T-helper 17 cell (primary cell): ENCODE data around the gene EPPIN. TPM values are rescaled to one million over a fixed set of nuclear protein-coding genes. Genes with fewer than 3 reads are reported as not detected.
"Not testable (repeated sequence)": the region's sequence is repeated elsewhere in the genome, so short reads cannot be mapped to it uniquely, and the experiment has no call there.

Experiments
- ATAC-seq: fragments of 150-1000 bp; cut with Tn5 transposase; 2 replicates; pipeline ENCODE4 v1.10.0; 2021; ENCODE audit warnings: mild to moderate bottlenecking, moderate library complexity
- DNase-seq, 3 donors: peaks; one replicate each; pipeline versions ENCODE4 v3.0.0 to v3.0.0-alpha.2; 2020 to 2021
- H3K9me3 ChIP-seq: one replicate; pipeline ENCODE4 v1.7.0; 2013; ENCODE audit warnings: low read length, mild to moderate bottlenecking; ENCODE audit not compliant: control insufficient read depth, poor library complexity, severe bottlenecking
- H3K27ac Mint-ChIP-seq: one replicate; pipeline ENCODE4 v1.8.0; 2022; ENCODE audit warnings: mild to moderate bottlenecking, moderate library complexity, mixed read lengths
- H3K27me3 Mint-ChIP-seq: one replicate; pipeline ENCODE4 v1.8.0; 2022; ENCODE audit warnings: mixed read lengths
- H3K36me3 Mint-ChIP-seq: one replicate; pipeline ENCODE4 v1.8.0; 2022; ENCODE audit warnings: low read depth, mixed read lengths
- H3K4me1 Mint-ChIP-seq: one replicate; pipeline ENCODE4 v1.8.0; 2022; ENCODE audit warnings: mild to moderate bottlenecking, mixed read lengths
- H3K4me3 Mint-ChIP-seq: one replicate; pipeline ENCODE4 v1.8.0; 2022; ENCODE audit warnings: mild to moderate bottlenecking, moderate library complexity, mixed read lengths
- total RNA-seq, 4 donors: library from RNA in 2 of 4; stranded (reverse) in 2 of 4; gene quantifications; one replicate each; pipeline ENCODE4 v1.2.3 and lab custom pipeline; 2022 to 2026

Gene EPPIN
- total RNA-seq, 2 donors from 2014 or later: not detected

GRCh38 chr20:45569650-45570049 lies 22.4 kb upstream of the EPPIN start:
- not testable (repeated sequence) for ATAC-seq, H3K36me3 Mint-ChIP-seq, H3K4me3 Mint-ChIP-seq, H3K4me1 Mint-ChIP-seq, H3K9me3 ChIP-seq, DNase-seq, H3K27ac Mint-ChIP-seq
- H3K27me3 Mint-ChIP-seq: peaks cover 15% of the 10 kb centered on the region

GRCh38 chr20:45564760-45565276 lies 17.6 kb upstream of the EPPIN start:
- no peaks in the 10 kb centered on the region for H3K4me1 Mint-ChIP-seq
- no peaks in the 10 kb centered on the region for H3K9me3 ChIP-seq
- ATAC-seq (no peak), DNase-seq (no peak)
- no peak overlapping the region for H3K4me3 Mint-ChIP-seq
- no peak overlapping the region for H3K27ac Mint-ChIP-seq
- H3K27me3 Mint-ChIP-seq: peaks cover 50% of the 10 kb centered on the region
- no peaks in the 10 kb centered on the region for H3K36me3 Mint-ChIP-seq

DNA sequence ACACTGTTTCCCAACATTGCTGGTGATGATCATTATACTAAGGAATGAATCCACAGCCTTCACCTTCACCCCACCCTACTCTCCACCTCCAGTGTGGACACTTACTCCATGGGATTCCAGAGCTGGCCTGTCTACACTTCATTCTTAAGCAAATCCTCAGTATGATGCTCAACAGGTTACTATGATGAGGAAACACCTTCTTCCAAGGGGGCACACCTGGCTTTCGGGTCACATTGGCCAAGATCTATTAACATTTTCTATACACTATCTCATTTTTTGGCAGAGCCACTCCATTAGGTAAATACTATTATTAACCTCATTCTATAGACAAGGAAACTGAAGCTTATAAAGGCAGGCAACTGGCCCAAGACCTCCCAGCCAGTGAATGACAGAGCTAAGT lies 8.0 kb upstream of the EPPIN start:
- DNase-seq: no peak
- H3K36me3 Mint-ChIP-seq: peaks cover 1% of the 10 kb centered on the region
- no peak overlapping the region for H3K4me3 Mint-ChIP-seq
- H3K9me3 ChIP-seq: no peaks in the 10 kb centered on the region
- ATAC-seq: no peak
- no peak overlapping the region for H3K27ac Mint-ChIP-seq
- H3K27me3 Mint-ChIP-seq: peaks cover 46% of the 10 kb centered on the region
- no peaks in the 10 kb centered on the region for H3K4me1 Mint-ChIP-seq

GRCh38 chr20:45552456-45552855 lies 5.3 kb upstream of the EPPIN start:
- peaks cover 5% of the 10 kb centered on the region for H3K36me3 Mint-ChIP-seq
- H3K27me3 Mint-ChIP-seq: peaks cover 37% of the 10 kb centered on the region
- H3K27ac Mint-ChIP-seq: no peak overlapping the region
- no peak overlapping the region for H3K4me3 Mint-ChIP-seq
- no peaks in the 10 kb centered on the region for H3K9me3 ChIP-seq
- DNase-seq (no peak), ATAC-seq (no peak)
- peaks cover 2% of the 10 kb centered on the region for H3K4me1 Mint-ChIP-seq

GRCh38 chr20:45550765-45551164 lies 3.6 kb upstream of the EPPIN start:
- Mint-ChIP-seq H3K4me1 (peaks cover 2% of the 10 kb centered on the region), H3K27me3 (peaks cover 35% of the 10 kb centered on the region), H3K4me3 (no peak overlapping the region), H3K36me3 (peaks cover 5% of the 10 kb centered on the region), H3K27ac (no peak overlapping the region)
- H3K9me3 ChIP-seq: no peaks in the 10 kb centered on the region
- DNase-seq (no peak), ATAC-seq (no peak)

GRCh38 chr20:45548410-45548809 lies 1.2 kb upstream of the EPPIN start:
- H3K36me3 Mint-ChIP-seq: peaks cover 5% of the 10 kb centered on the region
- H3K27ac Mint-ChIP-seq: no peak overlapping the region
- DNase-seq: no peak
- H3K4me1 Mint-ChIP-seq: peaks cover 2% of the 10 kb centered on the region
- H3K27me3 Mint-ChIP-seq: peaks cover 41% of the 10 kb centered on the region
- no peaks in the 10 kb centered on the region for H3K9me3 ChIP-seq
- H3K4me3 Mint-ChIP-seq: no peak overlapping the region
- ATAC-seq: no peak

DNA sequence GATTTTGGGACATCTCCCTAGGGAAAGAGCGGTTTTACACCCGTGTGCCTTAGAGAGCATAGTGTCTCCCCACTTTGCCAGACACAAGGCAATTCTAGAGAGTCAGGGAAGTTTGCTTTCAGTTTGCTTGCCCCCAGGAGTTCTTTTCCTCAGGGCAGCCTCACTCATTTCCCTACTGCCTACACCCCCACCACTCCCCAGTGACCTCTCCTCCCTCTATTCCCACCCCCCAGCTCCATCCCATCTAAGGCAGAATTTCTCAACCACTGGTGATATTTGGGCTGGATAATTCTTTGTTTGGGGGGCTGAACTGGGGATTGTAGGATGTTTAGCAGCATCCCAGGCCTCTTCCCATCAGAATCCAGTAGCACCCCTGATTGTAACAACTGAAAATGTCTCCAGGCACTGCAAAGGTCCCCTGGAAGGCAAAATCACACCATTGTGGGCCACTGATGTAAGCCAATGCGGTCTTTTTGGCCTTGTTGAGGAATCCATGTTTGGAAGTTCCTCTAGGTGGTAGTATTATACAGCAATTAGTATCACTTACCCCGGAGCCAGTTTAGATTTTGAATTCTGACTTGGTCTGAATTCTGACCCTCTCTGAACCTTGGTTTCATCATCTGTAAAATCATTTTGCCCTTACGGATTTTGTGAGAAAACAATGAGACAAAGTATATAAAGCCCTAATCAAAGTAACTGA lies 1.3 kb downstream of the EPPIN start:
- no peak overlapping the region for H3K4me3 Mint-ChIP-seq
- H3K36me3 Mint-ChIP-seq: peaks cover 5% of the 10 kb centered on the region
- no peak overlapping the region for H3K27ac Mint-ChIP-seq
- no peak for DNase-seq
- no peaks in the 10 kb centered on the region for H3K9me3 ChIP-seq
- no peak for ATAC-seq
- peaks cover 2% of the 10 kb centered on the region for H3K4me1 Mint-ChIP-seq
- H3K27me3 Mint-ChIP-seq: peaks cover 66% of the 10 kb centered on the region

DNA sequence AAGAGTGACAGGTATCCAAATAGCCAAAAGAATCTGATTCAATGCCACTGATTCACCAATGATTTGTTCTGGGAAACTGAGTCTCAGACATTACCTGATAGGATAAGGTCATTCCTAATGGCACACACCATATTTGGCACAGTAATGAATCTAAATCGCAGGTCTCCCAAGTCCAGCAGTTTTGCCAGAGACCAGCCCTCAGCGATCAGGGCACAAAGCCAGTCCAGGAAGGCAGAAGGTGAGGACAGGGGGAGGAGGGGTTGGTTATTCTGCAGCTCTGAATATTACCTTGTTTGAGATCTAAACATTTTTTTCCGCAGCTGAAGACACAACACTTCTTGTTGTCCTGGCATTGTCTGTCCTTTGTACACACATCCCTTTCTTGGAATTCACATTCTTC lies 1.9 kb downstream of the EPPIN start:
- no peak for ATAC-seq
- peaks cover 5% of the 10 kb centered on the region for H3K36me3 Mint-ChIP-seq
- peaks cover 2% of the 10 kb centered on the region for H3K4me1 Mint-ChIP-seq
- H3K4me3 Mint-ChIP-seq: no peak overlapping the region
- H3K27ac Mint-ChIP-seq: no peak overlapping the region
- no peak for DNase-seq
- peaks cover 71% of the 10 kb centered on the region for H3K27me3 Mint-ChIP-seq
- no peaks in the 10 kb centered on the region for H3K9me3 ChIP-seq

DNA sequence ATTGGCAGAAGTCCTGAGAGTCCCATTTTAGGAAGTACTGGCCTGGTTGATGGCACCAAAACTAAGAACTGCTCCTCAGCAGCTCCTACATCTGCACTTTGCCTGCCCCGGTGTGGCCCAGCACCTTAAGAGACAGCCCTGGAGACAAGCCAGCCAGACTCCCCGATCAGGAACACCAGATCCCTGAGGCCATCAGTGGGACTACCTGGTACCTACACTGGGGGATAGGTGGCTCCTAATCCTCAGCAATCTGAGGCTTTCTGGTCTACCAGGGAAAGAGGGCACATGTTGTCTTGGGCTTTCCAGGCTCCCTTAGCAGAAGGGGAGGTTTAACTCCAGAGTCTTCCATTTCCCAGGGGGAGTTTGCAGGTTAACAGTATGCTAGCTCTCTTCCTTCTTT lies 7.8 kb downstream of the EPPIN start, which contains the start of gene WFDC6:
Gene WFDC6 (minus strand): TSS at position 101 of the 400 bp plus-strand sequence. CDS start 75 bp downstream, at position 26.
- ATAC-seq: no peak
- peaks cover 54% of the 10 kb centered on the region for H3K27me3 Mint-ChIP-seq
- H3K36me3 Mint-ChIP-seq: peaks cover 5% of the 10 kb centered on the region
- no peaks in the 10 kb centered on the region for H3K9me3 ChIP-seq
- H3K27ac Mint-ChIP-seq: no peak within 1 kb of the TSS
- no peak within 1 kb of the TSS for H3K4me3 Mint-ChIP-seq
- DNase-seq: no peak
- no peaks in the 10 kb centered on the region for H3K4me1 Mint-ChIP-seq

GRCh38 chr20:45538209-45538799 lies 8.9 kb downstream of the EPPIN start:
- H3K36me3 Mint-ChIP-seq: peaks cover 5% of the 10 kb centered on the region

GRCh38 chr20:45527294-45527693 lies 19.9 kb downstream of the EPPIN start:
- Mint-ChIP-seq H3K27me3 (peaks cover 79% of the 10 kb centered on the region), H3K4me3 (no peak overlapping the region), H3K27ac (no peak overlapping the region), H3K36me3 (peaks cover 3% of the 10 kb centered on the region), H3K4me1 (peaks cover 2% of the 10 kb centered on the region)
- no peaks in the 10 kb centered on the region for H3K9me3 ChIP-seq
- no peak for ATAC-seq
- no peak for DNase-seq

More at GRCh38 chr20:45538209-45538799, 8.9 kb downstream of the EPPIN start:
- Mint-ChIP-seq H3K4me3 (no peak overlapping the region), H3K27ac (no peak overlapping the region), H3K4me1 (no peaks in the 10 kb centered on the region), H3K27me3 (peaks cover 43% of the 10 kb centered on the region)
- DNase-seq: no peak
- ATAC-seq: no peak
- H3K9me3 ChIP-seq: no peaks in the 10 kb centered on the region

GRCh38 chr20:45523821-45524220 lies 23.4 kb downstream of the EPPIN start:
- Mint-ChIP-seq H3K4me3 (no peak overlapping the region), H3K27ac (no peak overlapping the region), H3K27me3 (peaks cover 72% of the 10 kb centered on the region), H3K36me3 (peaks cover 3% of the 10 kb centered on the region), H3K4me1 (peaks cover 2% of the 10 kb centered on the region)
- ATAC-seq (no peak), DNase-seq (no peak)
- no peaks in the 10 kb centered on the region for H3K9me3 ChIP-seq

DNA sequence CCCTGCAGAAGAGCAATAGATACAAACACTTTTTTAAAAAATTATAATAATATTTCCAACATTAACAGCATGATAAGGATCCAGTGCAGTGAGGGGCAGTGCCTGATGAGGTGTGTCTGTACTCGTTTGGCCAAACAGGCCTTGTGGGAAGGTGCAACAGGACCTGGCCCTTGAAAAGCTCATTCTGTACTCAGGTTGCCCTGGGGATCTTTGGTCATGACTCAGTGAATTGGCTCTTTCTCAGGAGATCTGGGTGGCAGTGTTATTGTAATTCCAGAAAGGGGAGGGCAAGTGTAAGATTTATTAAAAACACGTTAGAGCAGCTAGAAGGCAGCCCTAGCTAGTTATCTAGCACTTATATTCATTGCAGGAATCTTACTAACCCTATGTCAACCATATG lies 28.9 kb downstream of the EPPIN start:
- Mint-ChIP-seq H3K4me3 (no peak overlapping the region), H3K36me3 (peaks cover under 1% of the 10 kb centered on the region), H3K27ac (no peak overlapping the region), H3K4me1 (no peaks in the 10 kb centered on the region), H3K27me3 (peaks cover 44% of the 10 kb centered on the region)
- ATAC-seq (no peak), DNase-seq (no peak)
- no peaks in the 10 kb centered on the region for H3K9me3 ChIP-seq
